HCT116 (cell line): Measurements from ENCODE around the gene PRKAG2. TPM values are rescaled to one million over a fixed set of nuclear protein-coding genes. Genes with fewer than 3 reads are reported as not detected.

Source experiments
- ATAC-seq: fragments of 200-7000 bp; cut with Tn5 transposase; 2 replicates; pipeline ENCODE4 v1.9.1; 2020; ENCODE audit warnings: mild to moderate bottlenecking, moderate library complexity
- BruUV-seq: library from RNA; stranded (reverse); fragments of 400-500 nt; replicated peaks from 2 replicates; lab custom pipeline; 2021; lab: Mats Ljungman, UMichigan
- CTCF ChIA-PET: fragments of 300-600 bp; sonication (Branson Sonifier 250); formaldehyde crosslinking; loops from one replicate; lab custom pipeline; 2021; ENCODE audit warnings: antibody characterized with exemption; lab: Charles Lee
- POLR2A ChIA-PET: fragments of 300-600, 350-600 bp; sonication (Branson Sonifier 250); formaldehyde crosslinking; loops from one replicate; lab custom pipeline; 2021; ENCODE audit warnings: antibody characterized with exemption; lab: Charles Lee
- RAD21 ChIA-PET, 2 experiments: fragments of 300-600 bp; sonication (Branson Sonifier 250); formaldehyde crosslinking; loops; one replicate each; lab custom pipeline; 2023; ENCODE audit warnings: low total read pairs in 2 of 2; ENCODE audit not compliant: uncharacterized antibody in 2 of 2, unreplicated experiment in 2 of 2, low non-redundant PET in 1 of 2; lab: Charles Lee
- DNase-seq: peaks from one replicate; pipeline ENCODE4 v3.0.0-alpha.2; 2010; ENCODE audit warnings: low read depth, low spot score
- H2AFZ ChIP-seq: fragments of 200-600 bp; shearing (Covaris generic), sonication (generic); 2 replicates; pipeline ENCODE4 v1.6.1; 2017; ENCODE audit warnings: low read depth, mixed run types, mixed read lengths, antibody characterized with exemption, low read length; ENCODE audit not compliant: poor library complexity, severe bottlenecking
- H3K27ac ChIP-seq: 2 replicates; pipeline ENCODE4 v1.5.1; 2012; ENCODE audit warnings: low read depth, low read length
- H3K27me3 ChIP-seq: fragments of 200-600 bp; sonication (generic); 2 replicates; pipeline ENCODE4 v1.6.1; 2016; ENCODE audit warnings: mixed run types, low read length, mixed read lengths; ENCODE audit not compliant: insufficient read depth
- H3K36me3 ChIP-seq, 2 experiments: fragments of 200-500 bp in 1 of 2; fragments of 200-600 bp in 1 of 2; sonication (Bioruptor generic) in 1 of 2; sonication (generic) in 1 of 2; 2 replicates each; pipeline versions ENCODE4 v1.5.1 to v1.6.1; 2014 to 2016; ENCODE audit warnings: low read length in 2 of 2, inconsistent platforms in 1 of 2, mixed read lengths in 1 of 2, mixed run types in 1 of 2; ENCODE audit not compliant: insufficient read depth in 2 of 2, control insufficient read depth in 1 of 2
- H3K4me1 ChIP-seq, 2 experiments: fragments of 200-600 bp in 1 of 2; sonication (generic) in 1 of 2; 2 replicates each; pipeline versions ENCODE4 v1.5.1 to v1.6.1; 2012 to 2017; ENCODE audit warnings: low read length in 2 of 2, inconsistent platforms in 1 of 2, mild to moderate bottlenecking in 1 of 2, mixed read lengths in 1 of 2, mixed run types in 1 of 2, moderate library complexity in 1 of 2; ENCODE audit not compliant: insufficient read depth in 2 of 2, control insufficient read depth in 1 of 2
- H3K4me2 ChIP-seq: fragments of 200-600 bp; sonication (generic); 2 replicates; pipeline ENCODE4 v1.6.1; 2017; ENCODE audit warnings: mixed run types, low read length, mixed read lengths
- H3K4me3 ChIP-seq, 2 experiments: fragments of 200-600 bp in 1 of 2; sonication (generic) in 1 of 2; replicated peaks in 1 of 2; 2 replicates each; pipeline ENCODE4 v1.5.1; 2011 to 2016; ENCODE audit warnings: low read length in 2 of 2, control low read depth in 1 of 2, low read depth in 1 of 2, mild to moderate bottlenecking in 1 of 2, mixed read lengths in 1 of 2, mixed run types in 1 of 2
- H3K79me2 ChIP-seq: fragments of 200-600 bp; sonication (generic); 2 replicates; pipeline ENCODE4 v1.6.1; 2017; ENCODE audit warnings: mild to moderate bottlenecking, mixed run types, low read length, moderate library complexity, mixed read lengths; ENCODE audit not compliant: insufficient read depth
- H3K9ac ChIP-seq: fragments of 200-600 bp; sonication (generic); 2 replicates; pipeline ENCODE4 v1.6.1; 2016; ENCODE audit warnings: low read length, mixed read lengths
- H3K9me2 ChIP-seq: fragments of 200-600 bp; sonication (generic), shearing (Covaris generic); 2 replicates; pipeline ENCODE4 v1.6.1; 2017; ENCODE audit warnings: mixed run types, mild to moderate bottlenecking, moderate library complexity; ENCODE audit not compliant: insufficient read depth
- H3K9me3 ChIP-seq, 2 experiments: fragments of 200-500 bp in 1 of 2; fragments of 200-600 bp in 1 of 2; sonication (Bioruptor generic) in 1 of 2; sonication (generic) in 1 of 2; 2 replicates each; pipeline ENCODE4 v1.6.1; 2014 to 2017; ENCODE audit warnings: low read length in 2 of 2, mixed read lengths in 2 of 2, inconsistent platforms in 1 of 2, low read depth in 1 of 2, mild to moderate bottlenecking in 1 of 2, mixed run types in 1 of 2, moderate library complexity in 1 of 2; ENCODE audit not compliant: control insufficient read depth in 1 of 2, insufficient read depth in 1 of 2
- H4K20me1 ChIP-seq: fragments of 200-600 bp; sonication (generic), shearing (Covaris generic); 2 replicates; pipeline ENCODE4 v1.6.1; 2017; ENCODE audit warnings: mixed run types, mild to moderate bottlenecking, moderate library complexity; ENCODE audit not compliant: insufficient read depth
- CBX3 ChIP-seq: IDR thresholded peaks from 2 replicates; pipeline ENCODE4 v1.6.1; 2012; ENCODE audit warnings: low read depth
- CEBPB ChIP-seq: IDR thresholded peaks from 2 replicates; pipeline ENCODE4 v1.6.1; 2012; ENCODE audit warnings: low read depth
- ELF1 ChIP-seq: IDR thresholded peaks from 2 replicates; pipeline ENCODE4 v1.6.1; 2012; ENCODE audit warnings: low read depth, borderline replicate concordance
- EZH2 ChIP-seq: fragments of 200-600 bp; sonication (generic); IDR thresholded peaks from 2 replicates; pipeline ENCODE4 v1.6.1; 2017; ENCODE audit warnings: antibody characterized with exemption, mixed run types
- EZH2phosphoT487 ChIP-seq: fragments of 200-600 bp; IDR thresholded peaks from 2 replicates; pipeline ENCODE4 v1.6.1; 2018; ENCODE audit warnings: antibody characterized with exemption, borderline replicate concordance
- FOSL1 ChIP-seq: IDR thresholded peaks from 2 replicates; pipeline ENCODE4 v1.6.1; 2012; ENCODE audit warnings: low read depth
- JUND ChIP-seq: IDR thresholded peaks from 2 replicates; pipeline ENCODE4 v1.6.1; 2012
- TCF7L2 ChIP-seq: IDR thresholded peaks from 2 replicates; pipeline ENCODE4 v1.7.0; 2011; ENCODE audit warnings: borderline replicate concordance, inconsistent platforms; ENCODE audit not compliant: insufficient read depth, insufficient read length; ENCODE audit errors: extremely low read depth
- ZFX ChIP-seq: fragments of 450-650 bp; IDR thresholded peaks from 2 replicates; pipeline ENCODE4 v1.6.1; 2017
- intact Hi-C: fragments of 100-400 bp; cut with micrococcal nuclease; formaldehyde crosslinking; loops from 2 replicates; pipeline ENCODE4 v1.10.0; 2022
- total RNA-seq: library from RNA; stranded (reverse); gene quantifications from one replicate; pipeline ENCODE4 v1.2.1, GENCODE V29; 2021; ENCODE audit not compliant: unreplicated experiment
- TF ChIP-seq, protein P1 (sequence below): IDR thresholded peaks from 2 replicates; pipeline ENCODE4 v1.6.1; 2012
- TF ChIP-seq, protein P2 (sequence below): IDR thresholded peaks from 2 replicates; pipeline ENCODE4 v1.6.1; 2012; ENCODE audit warnings: low read depth
- TF ChIP-seq, protein P3 (sequence below), 3 experiments: fragments of 200-600 bp in 1 of 3; sonication (generic) in 1 of 3; IDR thresholded peaks in 2 of 3; conservative IDR thresholded peaks in 1 of 3; 2 replicates each; pipeline ENCODE4 v1.5.1; 2012 to 2017; ENCODE audit warnings: low read depth in 2 of 3, low read length in 2 of 3, antibody characterized with exemption in 1 of 3, borderline replicate concordance in 1 of 3, control low read depth in 1 of 3, mild to moderate bottlenecking in 1 of 3, mixed read lengths in 1 of 3, mixed run types in 1 of 3, moderate library complexity in 1 of 3; ENCODE audit not compliant: insufficient read depth in 1 of 3

Gene PRKAG2
- total RNA-seq, 1 experiment from 2014 or later: 23.6 TPM

DNA sequence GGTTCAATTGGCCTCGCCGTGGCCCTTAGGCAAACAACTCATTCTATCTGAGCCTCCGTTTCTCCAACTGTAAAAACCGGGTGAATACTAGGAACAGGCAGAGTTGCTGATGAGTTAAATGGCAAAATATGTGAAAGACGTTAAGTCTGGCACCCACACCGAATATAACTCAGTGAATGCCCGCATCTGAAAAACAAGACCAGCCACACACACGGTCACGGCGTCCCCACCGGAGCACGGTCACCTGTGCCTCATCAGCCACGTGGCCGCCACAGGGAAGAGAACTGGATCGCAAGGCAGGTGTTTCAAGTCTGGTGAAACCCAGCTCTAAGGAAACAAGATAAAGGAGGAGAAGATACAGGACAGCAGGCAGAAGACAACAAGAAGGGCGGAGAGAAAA lies 20.4 kb downstream of the PRKAG2 start (continued):
- TF ChIP-seq, protein P1, sequence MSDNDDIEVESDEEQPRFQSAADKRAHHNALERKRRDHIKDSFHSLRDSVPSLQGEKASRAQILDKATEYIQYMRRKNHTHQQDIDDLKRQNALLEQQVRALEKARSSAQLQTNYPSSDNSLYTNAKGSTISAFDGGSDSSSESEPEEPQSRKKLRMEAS: no peak
- TF ChIP-seq CBX3 (no peak), CEBPB (no peak), ZFX (no peak), JUND (no peak), EZH2phosphoT487 (no peak), ELF1 (no peak), TCF7L2 (no peak), FOSL1 (no peak), EZH2 (no peak)
- TF ChIP-seq, protein P2, sequence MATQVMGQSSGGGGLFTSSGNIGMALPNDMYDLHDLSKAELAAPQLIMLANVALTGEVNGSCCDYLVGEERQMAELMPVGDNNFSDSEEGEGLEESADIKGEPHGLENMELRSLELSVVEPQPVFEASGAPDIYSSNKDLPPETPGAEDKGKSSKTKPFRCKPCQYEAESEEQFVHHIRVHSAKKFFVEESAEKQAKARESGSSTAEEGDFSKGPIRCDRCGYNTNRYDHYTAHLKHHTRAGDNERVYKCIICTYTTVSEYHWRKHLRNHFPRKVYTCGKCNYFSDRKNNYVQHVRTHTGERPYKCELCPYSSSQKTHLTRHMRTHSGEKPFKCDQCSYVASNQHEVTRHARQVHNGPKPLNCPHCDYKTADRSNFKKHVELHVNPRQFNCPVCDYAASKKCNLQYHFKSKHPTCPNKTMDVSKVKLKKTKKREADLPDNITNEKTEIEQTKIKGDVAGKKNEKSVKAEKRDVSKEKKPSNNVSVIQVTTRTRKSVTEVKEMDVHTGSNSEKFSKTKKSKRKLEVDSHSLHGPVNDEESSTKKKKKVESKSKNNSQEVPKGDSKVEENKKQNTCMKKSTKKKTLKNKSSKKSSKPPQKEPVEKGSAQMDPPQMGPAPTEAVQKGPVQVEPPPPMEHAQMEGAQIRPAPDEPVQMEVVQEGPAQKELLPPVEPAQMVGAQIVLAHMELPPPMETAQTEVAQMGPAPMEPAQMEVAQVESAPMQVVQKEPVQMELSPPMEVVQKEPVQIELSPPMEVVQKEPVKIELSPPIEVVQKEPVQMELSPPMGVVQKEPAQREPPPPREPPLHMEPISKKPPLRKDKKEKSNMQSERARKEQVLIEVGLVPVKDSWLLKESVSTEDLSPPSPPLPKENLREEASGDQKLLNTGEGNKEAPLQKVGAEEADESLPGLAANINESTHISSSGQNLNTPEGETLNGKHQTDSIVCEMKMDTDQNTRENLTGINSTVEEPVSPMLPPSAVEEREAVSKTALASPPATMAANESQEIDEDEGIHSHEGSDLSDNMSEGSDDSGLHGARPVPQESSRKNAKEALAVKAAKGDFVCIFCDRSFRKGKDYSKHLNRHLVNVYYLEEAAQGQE: no peak

DNA sequence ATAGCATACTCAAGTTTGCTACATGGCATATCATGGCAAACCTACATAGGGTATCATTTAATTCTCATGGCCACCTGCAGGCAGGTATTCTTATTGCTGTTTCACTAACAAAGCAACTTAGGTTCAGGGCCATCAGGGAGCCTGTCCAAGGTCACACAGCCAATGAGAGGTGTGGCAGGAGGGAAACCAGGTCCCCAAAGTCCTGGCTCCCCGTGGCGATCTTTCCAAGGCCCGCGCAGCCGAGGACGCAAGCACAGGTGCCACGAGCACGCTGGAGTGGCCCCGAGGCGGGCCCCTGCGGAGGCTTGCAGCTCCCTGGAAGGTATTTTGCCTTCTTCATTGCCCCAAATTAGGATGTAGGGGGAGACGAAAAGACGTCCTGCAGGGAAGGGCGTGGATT lies 20.8 kb downstream of the PRKAG2 start:
- no peaks in the 10 kb centered on the region for H4K20me1 ChIP-seq
- no peaks in the 10 kb centered on the region for H3K9me2 ChIP-seq
- H2AFZ ChIP-seq: no peak overlapping the region
- no peaks in the 10 kb centered on the region for H3K79me2 ChIP-seq
- DNase-seq: no peak
- H3K4me3 ChIP-seq: no peak overlapping the region
- no peaks in the 10 kb centered on the region for H3K36me3 ChIP-seq
- no peak overlapping the region for H3K4me2 ChIP-seq
- ChIA-PET RAD21 (no interaction called here), CTCF (no interaction called here), POLR2A (no interaction called here)
- no peak for TF ChIP-seq CEBPB
- TF ChIP-seq, protein P3, sequence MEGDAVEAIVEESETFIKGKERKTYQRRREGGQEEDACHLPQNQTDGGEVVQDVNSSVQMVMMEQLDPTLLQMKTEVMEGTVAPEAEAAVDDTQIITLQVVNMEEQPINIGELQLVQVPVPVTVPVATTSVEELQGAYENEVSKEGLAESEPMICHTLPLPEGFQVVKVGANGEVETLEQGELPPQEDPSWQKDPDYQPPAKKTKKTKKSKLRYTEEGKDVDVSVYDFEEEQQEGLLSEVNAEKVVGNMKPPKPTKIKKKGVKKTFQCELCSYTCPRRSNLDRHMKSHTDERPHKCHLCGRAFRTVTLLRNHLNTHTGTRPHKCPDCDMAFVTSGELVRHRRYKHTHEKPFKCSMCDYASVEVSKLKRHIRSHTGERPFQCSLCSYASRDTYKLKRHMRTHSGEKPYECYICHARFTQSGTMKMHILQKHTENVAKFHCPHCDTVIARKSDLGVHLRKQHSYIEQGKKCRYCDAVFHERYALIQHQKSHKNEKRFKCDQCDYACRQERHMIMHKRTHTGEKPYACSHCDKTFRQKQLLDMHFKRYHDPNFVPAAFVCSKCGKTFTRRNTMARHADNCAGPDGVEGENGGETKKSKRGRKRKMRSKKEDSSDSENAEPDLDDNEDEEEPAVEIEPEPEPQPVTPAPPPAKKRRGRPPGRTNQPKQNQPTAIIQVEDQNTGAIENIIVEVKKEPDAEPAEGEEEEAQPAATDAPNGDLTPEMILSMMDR (IDR thresholded peaks at IDR 0.05 in 2 of 3, conservative IDR thresholded peaks at IDR 0.05 in 1 of 3; ENCODE audit: borderline replicate concordance in 1 of 3, insufficient read depth in 1 of 3, low read depth in 2 of 3, low read length in 2 of 3): peak; percentile 13 to 50 (median 25); a peak in 3 of 6 replicates
- intact Hi-C loops: no loop called here
- no peak overlapping the region for H3K27ac ChIP-seq
- peak; percentile 80 for ATAC-seq
- H3K4me1 ChIP-seq: no peaks in the 10 kb centered on the region
- H3K9ac ChIP-seq: no peak overlapping the region
- H3K27me3 ChIP-seq: no peaks in the 10 kb centered on the region
- no TSS peak for BruUV-seq
- no peaks in the 10 kb centered on the region for H3K9me3 ChIP-seq
